Activated T-cell treated with anti-CD3 and anti-CD28 coated beads, Interleukin-2, amount 50 U/mL, for 4 hours (primary cell): ENCODE data around the gene DNHD1. TPM values are rescaled to one million over a fixed set of nuclear protein-coding genes. Genes with fewer than 3 reads are reported as not detected.

ENCODE experiments used
- ATAC-seq, 2 donors: fragments of 200-7000 bp; cut with Tn5 transposase; one replicate each; pipeline ENCODE4 v1.10.0; 2021
- DNase-seq: peaks from one replicate; pipeline ENCODE4 v3.0.0-alpha.2; 2020
- H3K27me3 Mint-ChIP-seq: one replicate; pipeline ENCODE4 v1.8.0; 2021; ENCODE audit warnings: low read depth, mixed read lengths
- H3K36me3 Mint-ChIP-seq: one replicate; pipeline ENCODE4 v1.8.0; 2022; ENCODE audit warnings: mixed read lengths; ENCODE audit not compliant: insufficient read depth
- H3K4me1 Mint-ChIP-seq: one replicate; pipeline ENCODE4 v1.8.0; 2021; ENCODE audit warnings: low read depth, mixed read lengths
- H3K4me3 Mint-ChIP-seq: one replicate; pipeline ENCODE4 v1.8.0; 2021; ENCODE audit warnings: mild to moderate bottlenecking, moderate library complexity, mixed read lengths
- H3K9me3 Mint-ChIP-seq: one replicate; pipeline ENCODE4 v1.8.0; 2021; ENCODE audit warnings: mixed read lengths
- total RNA-seq, 3 donors: library from RNA; stranded (reverse); gene quantifications; one replicate each; pipeline ENCODE4 v1.2.1, GENCODE V29; 2021

Gene DNHD1
- total RNA-seq, 3 donors from 2014 or later: 6.0 to 6.7 (median 6.1) TPM

DNA sequence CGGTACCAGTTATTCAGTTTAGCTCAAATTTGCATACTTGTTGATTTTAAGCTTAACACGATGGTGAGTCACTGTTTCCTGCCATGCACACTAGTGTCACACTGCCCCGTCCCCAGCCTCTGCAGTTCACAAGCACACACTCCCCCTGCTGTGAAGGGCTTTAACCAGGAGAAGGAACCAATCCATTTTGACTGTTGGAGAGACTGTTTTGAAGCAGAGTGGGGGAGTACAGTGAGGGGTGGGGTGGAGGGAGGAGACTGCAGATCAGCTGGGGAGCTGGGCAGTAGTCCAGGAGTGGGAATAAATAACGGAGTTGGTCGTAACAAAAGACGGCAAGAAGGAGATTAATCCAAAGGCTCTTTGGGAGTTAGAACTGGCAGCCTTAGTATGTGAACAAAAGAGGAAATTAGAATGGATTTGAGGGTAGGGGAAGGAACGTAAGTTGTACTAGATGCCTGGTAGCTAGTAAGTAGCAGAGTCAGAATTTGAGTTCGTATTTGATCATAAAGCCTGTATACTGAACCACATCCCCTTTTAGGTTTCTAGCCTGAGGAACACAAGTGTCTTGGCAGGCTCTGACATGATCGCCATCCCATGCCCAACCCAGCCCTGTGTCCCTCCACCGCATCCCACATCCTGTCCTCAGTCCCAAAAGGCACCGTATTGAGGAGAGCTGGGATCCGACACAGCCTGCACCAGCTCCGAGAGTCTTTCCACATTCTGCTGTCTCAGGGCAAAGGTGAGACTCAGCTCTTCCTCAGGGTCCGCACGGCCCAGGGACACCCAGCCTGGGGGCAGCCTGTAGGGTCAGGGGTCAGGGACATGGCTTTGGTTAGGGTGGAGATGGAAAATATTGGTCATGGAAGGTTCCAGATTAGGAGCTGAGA is 121.3 kb downstream of the DNHD1 start:
- peak; percentile 41 to 59 for ATAC-seq
- Mint-ChIP-seq H3K36me3 (peaks cover 13% of the 10 kb centered on the region), H3K27me3 (no peaks in the 10 kb centered on the region), H3K9me3 (no peaks in the 10 kb centered on the region), H3K4me3 (no peak overlapping the region), H3K4me1 (peaks cover 9% of the 10 kb centered on the region)
- peak; percentile 65 for DNase-seq

DNA sequence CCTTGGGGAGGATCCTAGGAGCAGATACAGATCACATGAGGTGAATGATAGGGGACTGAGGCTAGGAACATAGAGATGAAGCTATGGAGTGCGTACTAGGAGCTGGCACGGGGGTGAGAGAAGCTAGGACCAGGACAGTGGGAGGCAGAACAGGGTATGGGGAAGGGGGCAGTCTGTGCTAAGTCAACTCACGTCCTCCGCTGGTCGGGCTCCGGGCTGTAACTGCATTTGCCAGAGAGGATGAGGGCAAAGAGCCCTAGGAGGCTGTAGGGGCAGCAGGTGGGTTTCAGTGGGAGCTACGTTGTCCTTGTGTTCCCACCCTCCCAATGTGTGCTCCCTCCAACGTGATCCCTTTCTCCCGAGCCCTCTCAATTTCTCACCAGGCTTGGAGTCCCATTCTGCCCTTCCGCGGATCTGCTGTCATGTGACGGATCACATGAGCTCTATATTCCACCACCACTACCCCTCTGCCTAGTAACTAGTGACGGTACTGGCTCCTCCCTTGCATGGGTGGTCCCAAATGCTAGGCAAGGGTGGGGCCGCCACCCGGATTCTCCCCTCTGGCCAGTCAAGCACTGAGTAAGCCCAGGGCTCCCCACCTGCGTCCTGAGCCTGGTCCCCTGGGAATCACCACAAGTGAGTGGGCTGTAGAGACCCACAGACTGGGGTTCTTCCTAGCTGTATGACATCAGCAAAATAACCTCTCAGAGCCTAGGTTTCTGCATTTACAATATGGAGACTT is 122.1 kb downstream of the DNHD1 start, which contains the start of gene TPP1:
TSS of gene TPP1 (minus strand) at position 419 of the 742 bp plus-strand sequence. CDS start at position 397, 22 bp downstream.
- no peaks in the 10 kb centered on the region for H3K27me3 Mint-ChIP-seq
- ATAC-seq (peak; percentile 96), DNase-seq (peak; percentile 87)
- peaks cover 9% of the 10 kb centered on the region for H3K4me1 Mint-ChIP-seq
- H3K36me3 Mint-ChIP-seq: peaks cover 13% of the 10 kb centered on the region
- no peak within 1 kb of the TSS for H3K4me3 Mint-ChIP-seq
- no peaks in the 10 kb centered on the region for H3K9me3 Mint-ChIP-seq

DNA sequence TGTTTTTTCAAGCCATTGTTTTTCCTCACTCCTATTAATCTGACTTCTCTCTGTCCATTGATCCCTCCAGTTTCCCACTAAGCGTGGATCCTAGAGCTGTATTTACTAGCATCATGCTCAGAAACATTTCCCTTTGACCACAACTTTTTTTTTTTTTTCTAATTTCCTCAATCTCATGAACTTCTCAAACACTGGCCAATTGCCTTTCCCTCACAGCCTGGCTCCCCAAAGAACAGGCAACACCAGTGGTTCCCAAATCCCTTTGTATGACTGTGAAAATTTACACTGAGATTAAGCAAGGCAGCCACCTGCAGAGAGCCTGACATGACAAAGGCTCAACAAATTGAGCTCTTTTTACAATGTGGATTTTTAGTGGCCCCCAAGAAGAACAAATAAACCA is 123.6 kb downstream of the DNHD1 start:
- ATAC-seq (no peak), DNase-seq (no peak)
- Mint-ChIP-seq H3K36me3 (peaks cover 8% of the 10 kb centered on the region), H3K27me3 (no peaks in the 10 kb centered on the region), H3K4me3 (no peak overlapping the region), H3K9me3 (no peaks in the 10 kb centered on the region), H3K4me1 (peaks cover 8% of the 10 kb centered on the region)

Other genes starting within 250 kb of the DNHD1 start
- not detected for gene CCKBR, start 237.4 kb upstream of the DNHD1 start, total RNA-seq
- 10 to 100 TPM in 2 of 3 donors, 1 to 10 TPM in 1; 8.6 to 26.1 (median 14.0) TPM for gene CAVIN3, start 176.8 kb upstream of the DNHD1 start, total RNA-seq
- gene SMPD1, start 106.8 kb upstream of the DNHD1 start, total RNA-seq: 10 to 100 TPM; 13.1 to 18.2 (median 16.3) TPM
- 10 to 100 TPM; 25.7 to 34.5 (median 27.9) TPM for gene APBB1, start 78.2 kb upstream of the DNHD1 start, total RNA-seq
- gene HPX, start 56.3 kb upstream of the DNHD1 start, total RNA-seq: 1 to 10 TPM in 1 of 3 donors, under 1 TPM in 2; 0.71 to 2.0 (median 0.96) TPM
- 1 to 10 TPM; 3.2 to 4.3 (median 3.6) TPM for gene TRIM3, start 23.3 kb upstream of the DNHD1 start, total RNA-seq
- gene ARFIP2, start 15.9 kb upstream of the DNHD1 start, total RNA-seq: 10 to 100 TPM; 55.4 to 59.6 (median 56.5) TPM
- 10 to 100 TPM; 45.4 to 48.5 (median 48.1) TPM for gene TIMM10B, start 15.8 kb upstream of the DNHD1 start, total RNA-seq
- gene RRP8, start 106.3 kb downstream of the DNHD1 start, total RNA-seq: 10 to 100 TPM; 37.8 to 48.2 (median 41.4) TPM
- gene ILK, start 106.5 kb downstream of the DNHD1 start, total RNA-seq: 10 to 100 TPM; 38.6 to 48.9 (median 45.0) TPM
- 100 to 1,000 TPM; 163 to 191 (median 188) TPM for gene TAF10, start 114.9 kb downstream of the DNHD1 start, total RNA-seq
- 10 to 100 TPM; 25.4 to 35.6 (median 27.3) TPM for gene TPP1, start 122.1 kb downstream of the DNHD1 start, total RNA-seq
- gene DCHS1, start 158.5 kb downstream of the DNHD1 start, total RNA-seq: under 1 TPM; 0.28 to 0.40 (median 0.33) TPM
- gene MRPL17, start 186.1 kb downstream of the DNHD1 start, total RNA-seq: 100 to 1,000 TPM; 149 to 162 (median 156) TPM